Tibial nerve (tissue), 4 donors: ENCODE data around the gene NRBP1. TPM values are rescaled to one million over a fixed set of nuclear protein-coding genes. Genes with fewer than 3 reads are reported as not detected.
A peak's percentile ranks its signal among the peaks of the same experiment; 100 is the strongest.

Experiments
- DNase-seq, 2 donors: peaks; one replicate each; pipeline ENCODE4 v3.0.0-alpha.2; 2019; ENCODE audit warnings: low spot score in 2 of 2
- H3K27ac ChIP-seq, 4 donors: fragments of 200-600 bp; sonication (generic) in 3 of 4; one replicate each; pipeline ENCODE4 v1.5.1; 2017 to 2019; ENCODE audit warnings: mild to moderate bottlenecking in 1 of 4
- H3K27me3 ChIP-seq, 2 donors: fragments of 200-600 bp; sonication (generic) in 1 of 2; one replicate each; pipeline versions ENCODE4 v1.5.1 to v1.6.0; 2017 to 2019
- H3K36me3 ChIP-seq, 3 donors: fragments of 200-600 bp; sonication (generic); one replicate each; pipeline ENCODE4 v1.5.1; 2018 to 2019
- H3K4me1 ChIP-seq, 4 donors: fragments of 200-600 bp; sonication (generic) in 3 of 4; one replicate each; pipeline ENCODE4 v1.5.1; 2017 to 2019
- H3K4me3 ChIP-seq, 4 donors: fragments of 200-600 bp; sonication (generic) in 3 of 4; one replicate each; pipeline ENCODE4 v1.5.1; 2017 to 2019; ENCODE audit warnings: mild to moderate bottlenecking in 1 of 4, moderate library complexity in 1 of 4
- H3K9me3 ChIP-seq, 4 donors: fragments of 200-600 bp; sonication (generic) in 3 of 4; one replicate each; pipeline ENCODE4 v1.5.1; 2017 to 2019
- CTCF ChIP-seq, 5 experiments: fragments of 200-600 bp in 3 of 5; fragments of 450-650 bp in 2 of 5; sonication (generic) in 3 of 5; IDR thresholded peaks; one replicate each; pipeline ENCODE4 v1.5.1; 2016 to 2019; ENCODE audit warnings: antibody characterized with exemption in 5 of 5, mild to moderate bottlenecking in 3 of 5, moderate library complexity in 2 of 5
- EP300 ChIP-seq, 2 donors: sonication (generic); formaldehyde crosslinking; IDR thresholded peaks; one replicate each; pipeline ENCODE4 v1.6.1; 2017; ENCODE audit warnings: antibody characterized with exemption in 2 of 2, mild to moderate bottlenecking in 1 of 2
- POLR2A ChIP-seq, 2 donors: fragments of 450-650 bp; IDR thresholded peaks; one replicate each; pipeline ENCODE4 v1.6.1; 2017; ENCODE audit warnings: antibody characterized with exemption in 2 of 2, mild to moderate bottlenecking in 2 of 2, moderate library complexity in 2 of 2
- whole genome bisulfite sequencing, 2 donors: methylation state at CpG; one replicate each; pipeline ENCODE4 v1.1.5; 2018; 5-methylcytosine and 5-hydroxymethylcytosine counted together
- total RNA-seq, 4 donors: library from RNA; depleted of rRNA; stranded (reverse); fragments of >200 nt; gene quantifications; one replicate each; pipeline ENCODE4 v1.1.0, GENCODE V29; 2016

NRBP1 gene
- total RNA-seq, 4 donors from 2014 or later: 43.7 to 62.5 (median 56.7) TPM

GRCh38 chr2:27398962-27399361 is 29.5 kb upstream of the NRBP1 start:
- TF ChIP-seq EP300 (IDR thresholded peaks at IDR 0.05) (no peak), POLR2A (IDR thresholded peaks at IDR 0.05) (no peak), CTCF (IDR thresholded peaks at IDR 0.05) (no peak)
- Histone ChIP-seq H3K27ac (no peak overlapping the region), H3K9me3 (no peaks in the 10 kb centered on the region), H3K4me1 (peaks cover 0 to 3% (median 1%) of the 10 kb centered on the region in 4 donors), H3K27me3 (no peaks in the 10 kb centered on the region), H3K36me3 (no peaks in the 10 kb centered on the region), H3K4me3 (no peak overlapping the region)
- no peak for DNase-seq
- WGBS, 2 donors: 97 to 98% methylated on average over 5 of the region's 5 CpGs

- Histone ChIP-seq H3K4me3 (no peak overlapping the region), H3K4me1 (peaks cover 0 to 3% (median 1%) of the 10 kb centered on the region in 4 donors), H3K27me3 (no peaks in the 10 kb centered on the region), H3K36me3 (peaks cover 0 to 6% (median 0%) of the 10 kb centered on the region in 3 donors), H3K27ac (no peak overlapping the region), H3K9me3 (no peaks in the 10 kb centered on the region)
- WGBS, 2 donors: 97 to 98% methylated on average over 2 of the region's 2 CpGs
- TF ChIP-seq POLR2A (IDR thresholded peaks at IDR 0.05) (no peak), EP300 (IDR thresholded peaks at IDR 0.05) (no peak), CTCF (IDR thresholded peaks at IDR 0.05) (no peak)
- DNase-seq: no peak
These were observed 27.9 kb upstream of the NRBP1 start for GRCh38 chr2:27400348-27401135.

DNA sequence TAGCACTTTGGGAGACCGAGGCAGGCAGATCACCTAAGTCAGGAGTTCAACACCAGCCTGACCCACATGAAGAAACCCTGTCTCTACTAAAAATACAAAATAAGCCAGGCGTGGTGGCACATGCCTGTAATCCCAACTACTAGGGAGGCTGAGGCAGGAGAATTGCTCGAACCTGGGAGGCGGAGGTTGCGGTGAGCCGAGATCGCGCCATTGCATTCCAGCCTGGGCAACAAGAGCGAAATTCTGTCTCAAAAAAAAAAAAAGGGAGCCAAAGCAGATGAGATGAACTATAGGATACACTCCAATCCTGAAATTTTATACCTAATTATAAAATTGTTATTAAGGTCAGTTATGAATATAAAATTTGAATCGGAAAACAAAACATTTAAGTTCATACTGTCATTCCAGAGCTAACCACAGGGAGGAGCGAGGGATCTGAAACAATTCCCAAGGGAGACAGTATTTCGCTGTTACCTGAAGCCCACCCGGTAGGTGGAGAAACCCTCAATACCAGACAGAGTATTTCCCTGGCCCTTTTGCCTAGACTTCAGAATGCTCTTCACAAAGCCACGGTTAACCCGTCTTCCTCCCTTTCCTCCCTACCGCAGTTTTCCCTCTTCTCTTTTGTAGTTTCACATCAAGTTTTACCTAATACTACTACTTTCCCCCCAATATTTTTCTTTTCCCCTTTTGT is 20.5 kb upstream of the NRBP1 start:
- Histone ChIP-seq H3K4me1 (peaks cover 0 to 36% (median 6%) of the 10 kb centered on the region in 4 donors), H3K4me3 (peak overlapping the region in 3 of 4 donors; percentile 96 to 99 (median 99)), H3K27me3 (no peaks in the 10 kb centered on the region), H3K36me3 (peaks cover 0 to 15% (median 0%) of the 10 kb centered on the region in 3 donors), H3K27ac (no peak overlapping the region), H3K9me3 (no peaks in the 10 kb centered on the region)
- TF ChIP-seq POLR2A (IDR thresholded peaks at IDR 0.05) (no peak), CTCF (IDR thresholded peaks at IDR 0.05) (peak; percentile 12 to 46 (median 33))
- DNase-seq: peak in 1 of 2 donors; percentile 16
- 50 to 52% methylated on average over 16 of the region's 16 CpGs for WGBS, 2 donors

DNA sequence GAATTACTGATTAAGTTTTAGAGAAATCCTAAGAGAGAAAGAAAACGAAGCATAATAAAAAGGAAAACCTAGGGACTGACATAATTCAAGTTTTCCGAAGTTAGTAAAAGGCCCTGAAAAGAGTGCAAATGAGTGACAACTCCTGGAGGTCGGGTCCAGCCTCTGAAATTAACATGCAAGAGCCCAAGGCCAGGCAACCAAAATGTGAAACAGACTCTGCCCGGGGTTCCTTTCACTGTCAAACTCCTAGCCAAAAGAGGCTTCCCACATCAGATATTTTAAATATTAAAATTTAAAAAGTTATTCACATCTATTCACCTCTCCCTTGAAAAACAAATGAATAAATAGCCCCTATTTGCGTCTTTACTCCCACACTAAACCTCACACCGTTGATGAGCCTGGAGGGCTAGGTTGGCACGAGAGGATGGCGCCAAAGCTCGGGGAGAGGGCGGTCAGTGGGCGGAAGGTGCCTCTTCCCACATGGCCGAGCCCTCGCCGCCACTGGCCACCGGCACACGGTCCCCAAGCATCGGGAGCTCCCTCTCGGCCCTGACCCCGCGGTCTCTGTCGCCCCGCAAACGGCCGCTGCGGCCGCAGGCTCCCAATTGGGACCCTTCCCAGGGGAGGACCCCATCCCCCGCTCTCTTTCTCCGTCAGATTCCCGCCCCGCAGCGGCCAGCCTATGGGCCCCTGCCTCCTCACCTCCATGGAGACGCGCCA is 19.7 kb upstream of the NRBP1 start:
- Histone ChIP-seq H3K27ac (peak overlapping the region; percentile 23 to 88 (median 81)), H3K4me1 (peaks cover 0 to 35% (median 6%) of the 10 kb centered on the region in 4 donors), H3K9me3 (no peaks in the 10 kb centered on the region), H3K36me3 (peaks cover 0 to 15% (median 0%) of the 10 kb centered on the region in 3 donors), H3K27me3 (no peaks in the 10 kb centered on the region), H3K4me3 (peak overlapping the region; percentile 78 to 99 (median 98))
- WGBS, 2 donors: 0 to 1% methylated on average over 33 of the region's 33 CpGs
- TF ChIP-seq POLR2A (IDR thresholded peaks at IDR 0.05) (no peak), CTCF (IDR thresholded peaks at IDR 0.05) (no peak), EP300 (IDR thresholded peaks at IDR 0.05) (no peak)
- DNase-seq: no peak
